Liver (tissue), 9 donors: ENCODE data around the gene ZFX. TPM values are rescaled to one million over a fixed set of nuclear protein-coding genes. Genes with fewer than 3 reads are reported as not detected.

Experiments used
- DNase-seq: peaks from one replicate; pipeline ENCODE4 v3.0.0-alpha.2; 2017; ENCODE audit warnings: low spot score
- H3K27ac ChIP-seq, 2 donors: one replicate each; pipeline ENCODE4 v1.7.0; 2013; ENCODE audit warnings: inconsistent platforms in 2 of 2, low read length in 2 of 2, control low read depth in 1 of 2, low read depth in 1 of 2, mild to moderate bottlenecking in 1 of 2
- H3K27me3 ChIP-seq, 4 donors: one replicate each; pipeline versions ENCODE4 v1.6.1 to v1.7.0; 2013; ENCODE audit warnings: low read length in 3 of 4, inconsistent platforms in 1 of 4, mild to moderate bottlenecking in 1 of 4, moderate library complexity in 1 of 4; ENCODE audit not compliant: control insufficient read depth in 4 of 4, insufficient read depth in 4 of 4
- H3K36me3 ChIP-seq, 4 donors: one replicate each; pipeline versions ENCODE4 v1.6.1 to v1.7.0; 2013; ENCODE audit warnings: low read length in 3 of 4, mild to moderate bottlenecking in 3 of 4, low read depth in 1 of 4, moderate library complexity in 1 of 4; ENCODE audit not compliant: control insufficient read depth in 4 of 4, insufficient read depth in 3 of 4
- H3K4me1 ChIP-seq, 4 donors: one replicate each; pipeline versions ENCODE4 v1.6.1 to v1.7.0; 2013; ENCODE audit warnings: low read length in 3 of 4, mild to moderate bottlenecking in 3 of 4, moderate library complexity in 1 of 4; ENCODE audit not compliant: control insufficient read depth in 4 of 4, insufficient read depth in 4 of 4
- H3K4me3 ChIP-seq, 3 donors: one replicate each; pipeline versions ENCODE4 v1.6.1 to v1.7.0; 2013; ENCODE audit warnings: low read length in 3 of 3, control low read depth in 1 of 3, low read depth in 1 of 3, mild to moderate bottlenecking in 1 of 3
- H3K9ac ChIP-seq, 2 donors: one replicate each; pipeline ENCODE4 v1.7.0; 2013; ENCODE audit warnings: low read length in 2 of 2, mild to moderate bottlenecking in 2 of 2, moderate library complexity in 2 of 2, control low read depth in 1 of 2, low read depth in 1 of 2
- H3K9me3 ChIP-seq, 4 donors: one replicate each; pipeline versions ENCODE4 v1.6.1 to v1.7.0; 2013; ENCODE audit warnings: low read length in 3 of 4; ENCODE audit not compliant: control insufficient read depth in 4 of 4
- EGR1 ChIP-seq, 2 donors: IDR thresholded peaks; 2 replicates each; pipeline ENCODE4 v1.6.1; 2016 to 2018; ENCODE audit warnings: antibody characterized with exemption in 2 of 2, low read depth in 2 of 2
- FOXA1 ChIP-seq: IDR thresholded peaks from 2 replicates; pipeline ENCODE4 v1.6.1; 2016; ENCODE audit warnings: antibody characterized with exemption
- FOXA2 ChIP-seq: IDR thresholded peaks from 2 replicates; pipeline ENCODE4 v1.6.1; 2016; ENCODE audit warnings: antibody characterized with exemption
- GABPA ChIP-seq, 2 donors: IDR thresholded peaks in 1 of 2; conservative IDR thresholded peaks in 1 of 2; 2 replicates each; pipeline ENCODE4 v1.6.1; 2016; ENCODE audit warnings: antibody characterized with exemption in 2 of 2, mild to moderate bottlenecking in 1 of 2, moderate library complexity in 1 of 2
- HNF4A ChIP-seq, 2 donors: conservative IDR thresholded peaks; 2 replicates each; pipeline ENCODE4 v1.6.1; 2016; ENCODE audit warnings: antibody characterized with exemption in 2 of 2, mild to moderate bottlenecking in 2 of 2
- HNF4G ChIP-seq: IDR thresholded peaks from 2 replicates; pipeline ENCODE4 v1.6.1; 2016; ENCODE audit warnings: antibody characterized with exemption
- JUND ChIP-seq, 2 donors: IDR thresholded peaks; 2 replicates each; pipeline ENCODE4 v1.6.1; 2016; ENCODE audit warnings: antibody characterized with exemption in 2 of 2
- NR2F2 ChIP-seq: IDR thresholded peaks from 2 replicates; pipeline ENCODE4 v1.6.1; 2016; ENCODE audit warnings: antibody characterized with exemption
- RAD21 ChIP-seq, 2 donors: IDR thresholded peaks; 2 replicates each; pipeline ENCODE4 v1.6.1; 2016; ENCODE audit warnings: antibody characterized with exemption in 2 of 2, mild to moderate bottlenecking in 2 of 2
- RXRA ChIP-seq, 2 donors: IDR thresholded peaks; 2 replicates each; pipeline ENCODE4 v1.6.1; 2017 to 2018; ENCODE audit warnings: antibody characterized with exemption in 2 of 2, mild to moderate bottlenecking in 1 of 2
- SP1 ChIP-seq: IDR thresholded peaks from 2 replicates; pipeline ENCODE4 v1.6.1; 2018; ENCODE audit warnings: antibody characterized with exemption, mild to moderate bottlenecking
- TAF1 ChIP-seq: conservative IDR thresholded peaks from 2 replicates; pipeline ENCODE4 v1.6.1; 2016; ENCODE audit warnings: antibody characterized with exemption, mild to moderate bottlenecking
- YY1 ChIP-seq: IDR thresholded peaks from 2 replicates; pipeline ENCODE4 v1.6.1; 2016; ENCODE audit warnings: antibody characterized with exemption, mild to moderate bottlenecking
- WGBS: extraction: QIAGEN DNeasy Blood & Tissue Kit; methylation state at CpG from one replicate; pipeline ENCODE4 v1.1.7; 2013; 5-methylcytosine and 5-hydroxymethylcytosine counted together
- polyA plus RNA-seq, 2 donors: library from polyadenylated mRNA; stranded (reverse) in 1 of 2; unstranded in 1 of 2; fragments of 200-250 nt in 1 of 2; fragments of >200 nt in 1 of 2; fragmentation: Nextera tagmentation in 1 of 2; extraction: Ambion mirVana in 1 of 2; gene quantifications; one replicate each; pipeline versions ENCODE4 v1.2.1 to v1.2.3, GENCODE V29; 2013 to 2015
- total RNA-seq, 2 donors: library from RNA; depleted of rRNA; stranded (reverse); fragments of >200 nt; gene quantifications; one replicate each; pipeline ENCODE4 v1.2.3, GENCODE V29; 2014
- TF ChIP-seq, protein P1 (sequence below): fragments of 150-350 bp; IDR thresholded peaks from 2 replicates; pipeline ENCODE4 v1.5.1; 2017; ENCODE audit warnings: improper control_type of control experiment, low read depth, low read length; ENCODE audit not compliant: missing input control
- TF ChIP-seq, protein P2 (sequence below): IDR thresholded peaks from 2 replicates; pipeline ENCODE4 v1.6.1; 2016; ENCODE audit warnings: antibody characterized with exemption, mild to moderate bottlenecking
- TF ChIP-seq, protein P3 (sequence below): IDR thresholded peaks from 2 replicates; pipeline ENCODE4 v1.6.1; 2016; ENCODE audit warnings: antibody characterized with exemption
- TF ChIP-seq, protein P4 (sequence below): IDR thresholded peaks from 2 replicates; pipeline ENCODE4 v1.6.1; 2016; ENCODE audit warnings: antibody characterized with exemption
- TF ChIP-seq, protein P5 (sequence below): IDR thresholded peaks from 2 replicates; pipeline ENCODE4 v1.6.1; 2016; ENCODE audit warnings: antibody characterized with exemption
- donor health status: healthy.
- donor health status: healthy.
- donor health status: healthy.
- donor health status: healthy.
- donor health status: healthy.

Gene ZFX
- total and polyA plus RNA-seq, 4 donors = 3.8 to 50.0 (median 19.0) TPM

DNA sequence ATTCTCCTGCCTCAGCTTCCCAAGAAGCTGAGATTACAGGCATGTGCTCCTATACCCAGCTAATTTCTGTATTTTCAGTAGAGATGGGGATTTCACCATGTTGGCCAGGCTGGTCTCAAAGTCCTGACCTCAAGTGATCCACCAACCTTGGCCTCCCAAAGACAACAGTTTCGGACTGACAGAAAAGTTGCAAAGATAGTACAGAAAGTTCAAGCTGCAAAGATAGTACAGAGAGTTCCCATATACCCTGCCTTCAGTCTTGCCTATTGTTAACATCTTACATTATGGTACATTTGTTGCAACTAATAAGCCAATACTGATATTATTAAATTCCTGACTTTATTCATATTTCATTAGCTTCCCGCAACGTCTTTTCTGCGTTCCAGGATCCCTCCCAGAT, 98.5 kb downstream of the ZFX start:
- Histone ChIP-seq H3K9me3 (no peaks in the 10 kb centered on the region), H3K9ac (no peak overlapping the region), H3K4me1 (peaks cover 0 to 3% (median under 1%) of the 10 kb centered on the region in 4 donors), H3K27me3 (no peaks in the 10 kb centered on the region), H3K36me3 (no peaks in the 10 kb centered on the region), H3K27ac (no peak overlapping the region), H3K4me3 (no peak overlapping the region)
- TF ChIP-seq RAD21 (IDR thresholded peaks at IDR 0.05) (no peak), FOXA2 (no peak), EGR1 (IDR thresholded peaks at IDR 0.05; ENCODE audit: low read depth in 2 of 2) (no peak), RXRA (IDR thresholded peaks at IDR 0.05) (no peak), JUND (IDR thresholded peaks at IDR 0.05) (no peak), TAF1 (no peak)
- TF ChIP-seq, protein P1, sequence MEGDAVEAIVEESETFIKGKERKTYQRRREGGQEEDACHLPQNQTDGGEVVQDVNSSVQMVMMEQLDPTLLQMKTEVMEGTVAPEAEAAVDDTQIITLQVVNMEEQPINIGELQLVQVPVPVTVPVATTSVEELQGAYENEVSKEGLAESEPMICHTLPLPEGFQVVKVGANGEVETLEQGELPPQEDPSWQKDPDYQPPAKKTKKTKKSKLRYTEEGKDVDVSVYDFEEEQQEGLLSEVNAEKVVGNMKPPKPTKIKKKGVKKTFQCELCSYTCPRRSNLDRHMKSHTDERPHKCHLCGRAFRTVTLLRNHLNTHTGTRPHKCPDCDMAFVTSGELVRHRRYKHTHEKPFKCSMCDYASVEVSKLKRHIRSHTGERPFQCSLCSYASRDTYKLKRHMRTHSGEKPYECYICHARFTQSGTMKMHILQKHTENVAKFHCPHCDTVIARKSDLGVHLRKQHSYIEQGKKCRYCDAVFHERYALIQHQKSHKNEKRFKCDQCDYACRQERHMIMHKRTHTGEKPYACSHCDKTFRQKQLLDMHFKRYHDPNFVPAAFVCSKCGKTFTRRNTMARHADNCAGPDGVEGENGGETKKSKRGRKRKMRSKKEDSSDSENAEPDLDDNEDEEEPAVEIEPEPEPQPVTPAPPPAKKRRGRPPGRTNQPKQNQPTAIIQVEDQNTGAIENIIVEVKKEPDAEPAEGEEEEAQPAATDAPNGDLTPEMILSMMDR = no peak
- 94% methylated on average over 4 of the region's 4 CpGs for WGBS
- no peak for DNase-seq

DNA sequence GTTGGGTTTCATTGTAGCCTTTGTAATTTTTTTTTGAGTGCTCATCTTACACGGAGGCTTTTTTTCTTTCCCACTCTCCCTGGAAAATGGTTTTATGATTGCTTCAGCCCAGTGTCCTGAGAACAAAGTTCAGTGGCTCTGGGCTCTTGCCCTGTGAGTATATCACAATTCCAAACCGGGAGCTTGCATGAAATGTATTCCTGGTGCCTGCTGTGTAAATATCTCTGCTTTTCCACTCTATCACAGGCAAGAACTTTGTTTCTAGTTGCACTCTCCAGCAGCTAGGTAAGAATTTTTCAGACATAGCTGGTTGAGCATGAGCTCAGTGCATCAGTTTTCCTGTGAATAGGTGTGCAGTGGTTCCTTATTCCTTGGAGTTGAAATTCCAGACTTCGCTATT, 103.5 kb downstream of the ZFX start:
- H3K36me3 ChIP-seq = no peaks in the 10 kb centered on the region
- TF ChIP-seq YY1 (peak; percentile 54), GABPA (IDR thresholded peaks at IDR 0.05 in 1 of 2, conservative IDR thresholded peaks at IDR 0.05 in 1 of 2) (no peak), TAF1 (no peak), HNF4G (peak; percentile 79), JUND (IDR thresholded peaks at IDR 0.05) (peak; percentile 29 to 66), RXRA (IDR thresholded peaks at IDR 0.05) (peak; percentile 69 to 77), RAD21 (IDR thresholded peaks at IDR 0.05) (peak; percentile 32 to 59), FOXA2 (peak; percentile 85), EGR1 (IDR thresholded peaks at IDR 0.05; ENCODE audit: low read depth in 2 of 2) (peak in 1 of 2 donors; percentile 27), FOXA1 (peak; percentile 62), HNF4A (conservative IDR thresholded peaks at IDR 0.05) (peak; percentile 92 to 93), NR2F2 (no peak), SP1 (peak; percentile 89)
- TF ChIP-seq, protein P2, sequence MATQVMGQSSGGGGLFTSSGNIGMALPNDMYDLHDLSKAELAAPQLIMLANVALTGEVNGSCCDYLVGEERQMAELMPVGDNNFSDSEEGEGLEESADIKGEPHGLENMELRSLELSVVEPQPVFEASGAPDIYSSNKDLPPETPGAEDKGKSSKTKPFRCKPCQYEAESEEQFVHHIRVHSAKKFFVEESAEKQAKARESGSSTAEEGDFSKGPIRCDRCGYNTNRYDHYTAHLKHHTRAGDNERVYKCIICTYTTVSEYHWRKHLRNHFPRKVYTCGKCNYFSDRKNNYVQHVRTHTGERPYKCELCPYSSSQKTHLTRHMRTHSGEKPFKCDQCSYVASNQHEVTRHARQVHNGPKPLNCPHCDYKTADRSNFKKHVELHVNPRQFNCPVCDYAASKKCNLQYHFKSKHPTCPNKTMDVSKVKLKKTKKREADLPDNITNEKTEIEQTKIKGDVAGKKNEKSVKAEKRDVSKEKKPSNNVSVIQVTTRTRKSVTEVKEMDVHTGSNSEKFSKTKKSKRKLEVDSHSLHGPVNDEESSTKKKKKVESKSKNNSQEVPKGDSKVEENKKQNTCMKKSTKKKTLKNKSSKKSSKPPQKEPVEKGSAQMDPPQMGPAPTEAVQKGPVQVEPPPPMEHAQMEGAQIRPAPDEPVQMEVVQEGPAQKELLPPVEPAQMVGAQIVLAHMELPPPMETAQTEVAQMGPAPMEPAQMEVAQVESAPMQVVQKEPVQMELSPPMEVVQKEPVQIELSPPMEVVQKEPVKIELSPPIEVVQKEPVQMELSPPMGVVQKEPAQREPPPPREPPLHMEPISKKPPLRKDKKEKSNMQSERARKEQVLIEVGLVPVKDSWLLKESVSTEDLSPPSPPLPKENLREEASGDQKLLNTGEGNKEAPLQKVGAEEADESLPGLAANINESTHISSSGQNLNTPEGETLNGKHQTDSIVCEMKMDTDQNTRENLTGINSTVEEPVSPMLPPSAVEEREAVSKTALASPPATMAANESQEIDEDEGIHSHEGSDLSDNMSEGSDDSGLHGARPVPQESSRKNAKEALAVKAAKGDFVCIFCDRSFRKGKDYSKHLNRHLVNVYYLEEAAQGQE = peak; percentile 57
- TF ChIP-seq, protein P1 = no peak
- TF ChIP-seq, protein P3, sequence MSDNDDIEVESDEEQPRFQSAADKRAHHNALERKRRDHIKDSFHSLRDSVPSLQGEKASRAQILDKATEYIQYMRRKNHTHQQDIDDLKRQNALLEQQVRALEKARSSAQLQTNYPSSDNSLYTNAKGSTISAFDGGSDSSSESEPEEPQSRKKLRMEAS = peak; percentile 21
- TF ChIP-seq, protein P4, sequence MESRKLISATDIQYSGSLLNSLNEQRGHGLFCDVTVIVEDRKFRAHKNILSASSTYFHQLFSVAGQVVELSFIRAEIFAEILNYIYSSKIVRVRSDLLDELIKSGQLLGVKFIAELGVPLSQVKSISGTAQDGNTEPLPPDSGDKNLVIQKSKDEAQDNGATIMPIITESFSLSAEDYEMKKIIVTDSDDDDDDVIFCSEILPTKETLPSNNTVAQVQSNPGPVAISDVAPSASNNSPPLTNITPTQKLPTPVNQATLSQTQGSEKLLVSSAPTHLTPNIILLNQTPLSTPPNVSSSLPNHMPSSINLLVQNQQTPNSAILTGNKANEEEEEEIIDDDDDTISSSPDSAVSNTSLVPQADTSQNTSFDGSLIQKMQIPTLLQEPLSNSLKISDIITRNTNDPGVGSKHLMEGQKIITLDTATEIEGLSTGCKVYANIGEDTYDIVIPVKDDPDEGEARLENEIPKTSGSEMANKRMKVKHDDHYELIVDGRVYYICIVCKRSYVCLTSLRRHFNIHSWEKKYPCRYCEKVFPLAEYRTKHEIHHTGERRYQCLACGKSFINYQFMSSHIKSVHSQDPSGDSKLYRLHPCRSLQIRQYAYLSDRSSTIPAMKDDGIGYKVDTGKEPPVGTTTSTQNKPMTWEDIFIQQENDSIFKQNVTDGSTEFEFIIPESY = peak; percentile 53
- TF ChIP-seq, protein P5, sequence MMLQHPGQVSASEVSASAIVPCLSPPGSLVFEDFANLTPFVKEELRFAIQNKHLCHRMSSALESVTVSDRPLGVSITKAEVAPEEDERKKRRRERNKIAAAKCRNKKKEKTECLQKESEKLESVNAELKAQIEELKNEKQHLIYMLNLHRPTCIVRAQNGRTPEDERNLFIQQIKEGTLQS = peak; percentile 43
- 32% methylated on average over 3 of the region's 3 CpGs for WGBS
- no peaks in the 10 kb centered on the region for H3K9me3 ChIP-seq
- no peak overlapping the region for H3K4me3 ChIP-seq
- peak overlapping the region in 1 of 2 donors; percentile 31 for H3K27ac ChIP-seq
- no peak for DNase-seq
- H3K4me1 ChIP-seq = peaks cover 0 to 9% (median 8%) of the 10 kb centered on the region in 4 donors
- H3K27me3 ChIP-seq = peaks cover 0 to 2% (median 0%) of the 10 kb centered on the region in 4 donors
- H3K9ac ChIP-seq = no peak overlapping the region
